Activated CD4-positive, alpha-beta T cell treated with anti-CD3 and anti-CD28 coated beads, Interleukin-2, Interleukin-4, amounts not matched to agents 100 ng/mL and 50 ng/mL, durations not matched to agents 16 hours and 8 hours (primary cell): Measurements from ENCODE around the gene PIK3R4.

Experiments
- DNase-seq: peaks from one replicate; pipeline ENCODE4 v3.0.0-alpha.2; 2020; ENCODE audit warnings: low spot score

PIK3R4 gene

DNA sequence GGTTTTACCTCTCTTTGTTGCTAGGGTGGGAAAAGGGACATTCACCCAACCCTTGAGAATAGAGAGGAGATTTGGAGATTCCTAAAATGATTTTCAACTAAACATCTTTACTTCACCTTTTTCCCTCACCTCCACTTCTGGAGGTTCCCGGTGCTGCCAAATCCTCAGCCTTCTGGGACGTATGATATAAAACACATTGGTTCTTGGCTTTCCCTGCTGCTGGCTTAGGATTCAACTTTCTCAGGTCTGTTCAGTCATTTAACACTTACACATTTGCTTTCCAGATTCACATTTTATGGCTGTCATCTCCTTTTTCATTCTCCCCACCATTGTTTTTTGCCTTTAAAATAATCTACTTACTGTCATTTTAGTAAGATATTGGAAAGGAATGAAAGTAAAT, 106.6 kb downstream of the PIK3R4 start:
- no peak for DNase-seq

- DNase-seq = no peak
Observed at GRCh38 chr3:130636480-130637234, 110.0 kb downstream of the PIK3R4 start.

DNA sequence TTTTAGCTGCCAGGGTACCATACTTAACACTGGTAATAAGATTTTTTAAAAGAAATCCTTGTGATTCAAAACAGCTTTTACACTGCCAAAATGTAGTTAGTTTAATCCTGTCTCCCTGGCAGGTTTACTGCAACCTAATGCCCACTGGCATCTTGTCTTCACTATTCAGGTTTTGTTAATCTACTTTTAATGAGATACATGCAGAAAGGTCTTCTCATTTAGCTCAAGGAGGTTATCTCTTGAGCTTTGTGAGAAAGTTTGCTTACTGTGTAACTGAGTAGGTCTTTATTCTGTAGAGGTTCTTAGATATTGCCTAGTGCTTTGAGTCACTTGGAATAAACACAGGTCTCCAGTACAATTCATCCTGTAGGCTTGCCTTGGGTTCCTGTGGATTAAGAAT, 110.7 kb downstream of the PIK3R4 start:
- no peak for DNase-seq

DNA sequence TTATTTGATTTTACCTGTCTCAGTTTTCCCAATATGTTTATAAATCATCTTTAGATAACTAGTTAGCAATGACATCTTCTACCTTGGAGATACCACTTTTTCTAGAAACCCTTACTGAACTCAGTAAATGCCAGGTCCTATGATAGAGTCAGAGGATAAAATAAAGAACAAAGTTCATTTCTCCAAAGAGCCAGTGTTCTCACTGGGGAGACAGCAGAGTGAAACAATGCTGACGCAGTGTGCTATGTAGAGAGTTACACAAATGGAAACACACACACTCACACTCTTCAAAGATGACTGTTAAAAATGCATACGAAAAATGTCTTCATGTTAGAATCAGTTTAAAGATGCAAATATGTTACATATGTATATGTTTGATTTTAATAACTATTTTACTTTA, 111.3 kb downstream of the PIK3R4 start:
- DNase-seq = no peak
